SK-N-MC (cell line): ENCODE measurements around the gene TMEM106C.
"Not testable (repeated sequence)": the region's sequence is repeated elsewhere in the genome, so short reads cannot be mapped to it uniquely, and the experiment has no call there.

Source experiments
- EZH2 ChIP-seq: fragments of 200-600 bp; sonication (generic); IDR thresholded peaks from one replicate; pipeline ENCODE4 v1.6.1; 2017; ENCODE audit warnings: antibody characterized with exemption
- POLR2AphosphoS5 ChIP-seq: IDR thresholded peaks from 2 replicates; pipeline ENCODE4 v1.6.1; 2012; ENCODE audit warnings: mild to moderate bottlenecking, low read depth, low read length, borderline replicate concordance

DNA sequence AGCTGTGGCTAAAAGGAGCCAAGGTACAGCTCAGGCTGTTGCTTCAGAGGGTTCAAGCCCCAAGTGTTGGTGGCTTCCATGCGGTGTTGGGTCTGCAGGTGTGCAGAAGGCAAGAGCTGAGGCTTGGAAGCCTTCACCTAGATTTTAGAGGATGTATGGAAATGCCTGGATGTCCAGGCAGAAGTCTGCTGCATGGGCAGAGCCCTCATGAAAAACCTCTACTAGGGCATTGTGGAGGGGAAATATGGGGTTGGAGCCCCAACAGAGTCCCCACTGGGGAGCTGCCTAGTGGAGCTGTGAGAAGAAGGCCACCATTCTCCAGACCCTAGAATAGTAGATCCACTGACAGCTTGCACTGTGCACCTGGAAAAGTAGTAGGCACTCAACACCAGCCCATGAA lies 5.7 kb upstream of the TMEM106C start:
- TF ChIP-seq EZH2, POLR2AphosphoS5: not testable (repeated sequence)
